Hindlimb muscle (tissue), 1 donor: Measurements from ENCODE around the gene SPTBN4. TPM values are rescaled to one million over a fixed set of nuclear protein-coding genes. Genes with fewer than 3 reads are reported as not detected.
"Not testable (repeated sequence)": the region's sequence is repeated elsewhere in the genome, so short reads cannot be mapped to it uniquely, and the experiment has no call there.

ENCODE experiments used
- DNase-seq: peaks from one replicate; pipeline ENCODE4 v3.0.0-alpha.2; 2013
- polyA plus RNA-seq: library from polyadenylated mRNA; unstranded; fragments of 120-200 nt; gene quantifications from one replicate; pipeline ENCODE4 v1.2.1, GENCODE V29; 2013; ENCODE audit not compliant: insufficient read length

SPTBN4 gene
- polyA plus RNA-seq, 1 donor = 0.19 TPM

DNA sequence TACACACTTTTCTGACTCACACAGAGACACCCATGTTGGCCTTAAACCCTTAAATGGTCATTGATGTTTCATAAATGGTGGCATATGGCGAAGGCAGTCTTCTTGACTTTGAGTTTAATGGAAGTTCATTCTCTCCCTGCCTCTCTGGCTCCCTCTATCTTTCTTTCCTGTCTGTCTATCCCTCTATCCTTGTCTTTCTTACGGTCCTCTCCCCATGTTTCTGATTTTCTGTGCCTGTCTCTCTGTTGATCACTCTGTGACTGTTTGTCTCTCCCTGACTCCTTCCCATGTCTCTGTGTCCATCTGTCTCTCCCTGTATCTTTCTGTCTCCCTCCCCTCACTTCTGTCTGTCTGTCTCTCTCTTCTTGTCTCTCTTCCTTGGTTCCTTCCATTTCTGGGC lies 66.7 kb downstream of the SPTBN4 start:
- DNase-seq = no peak

DNA sequence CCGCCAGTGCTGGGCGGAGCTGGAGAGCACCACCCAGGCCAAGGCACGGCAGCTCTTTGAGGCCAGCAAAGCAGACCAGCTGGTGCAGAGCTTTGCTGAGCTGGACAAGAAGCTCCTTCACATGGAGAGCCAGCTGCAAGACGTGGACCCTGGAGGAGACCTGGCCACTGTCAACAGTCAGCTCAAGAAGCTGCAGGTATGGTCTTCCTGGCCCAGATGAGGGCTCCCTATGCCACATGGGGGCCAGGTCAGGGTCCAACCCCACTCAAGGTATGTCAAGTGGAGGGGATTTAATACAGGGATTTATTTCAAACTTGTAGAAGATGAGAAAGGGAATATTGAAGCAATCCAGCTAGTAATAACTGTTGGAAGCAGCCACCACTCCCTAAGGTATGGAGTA lies 67.3 kb downstream of the SPTBN4 start:
- no peak for DNase-seq

DNA sequence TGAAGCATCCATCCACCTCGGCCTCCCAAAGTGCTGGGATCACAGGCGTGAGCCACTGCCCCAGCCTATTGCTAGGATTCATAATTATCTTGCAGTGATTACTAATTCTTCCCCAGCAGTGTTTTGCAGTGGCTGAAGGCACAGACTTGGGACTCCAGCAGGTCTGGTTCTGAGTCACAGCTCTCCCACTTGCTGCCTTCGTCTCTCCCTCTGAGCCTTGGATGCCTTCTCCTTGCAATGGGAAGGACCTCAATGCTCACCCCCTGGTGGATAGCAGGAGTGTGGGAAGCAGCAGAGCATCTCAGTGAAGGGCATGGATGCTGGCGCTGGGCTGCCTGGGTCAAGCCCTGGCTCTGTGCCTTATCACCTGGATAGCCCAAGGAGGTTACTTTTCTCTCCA lies 72.3 kb downstream of the SPTBN4 start:
- no peak for DNase-seq

DNA sequence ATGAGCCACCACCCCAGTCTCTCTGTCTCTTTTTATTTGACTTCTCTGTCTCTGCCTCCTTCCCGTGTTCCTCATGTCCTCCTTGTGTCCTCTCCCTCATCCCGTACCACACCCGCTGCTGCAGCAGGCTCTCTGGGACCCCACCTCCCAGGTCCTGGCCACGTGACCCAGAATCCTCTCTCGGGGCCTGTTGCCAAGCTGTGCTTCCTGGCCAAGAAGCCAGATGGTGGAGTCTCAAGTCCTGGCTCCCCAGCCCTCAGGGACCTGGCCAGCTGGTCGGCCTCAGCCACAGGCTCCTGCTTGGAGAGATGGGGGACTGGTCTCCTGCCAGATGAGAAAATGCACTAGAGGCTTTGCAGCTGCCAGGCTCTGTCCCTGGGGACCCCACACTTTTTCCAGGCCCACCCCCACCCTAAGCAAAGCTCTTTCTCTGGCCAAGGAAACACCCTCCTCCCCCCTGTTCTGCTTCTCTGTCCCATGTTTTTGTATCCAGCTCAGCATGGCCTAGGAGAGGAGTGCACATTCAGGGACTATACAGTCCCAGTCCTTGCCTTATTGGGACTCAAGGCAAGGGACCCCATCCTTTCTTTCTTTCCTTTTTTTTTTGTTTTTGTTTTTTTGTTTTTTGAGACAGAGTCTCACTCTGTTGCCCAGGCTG lies 75.5 kb downstream of the SPTBN4 start:
- DNase-seq = no peak

DNA sequence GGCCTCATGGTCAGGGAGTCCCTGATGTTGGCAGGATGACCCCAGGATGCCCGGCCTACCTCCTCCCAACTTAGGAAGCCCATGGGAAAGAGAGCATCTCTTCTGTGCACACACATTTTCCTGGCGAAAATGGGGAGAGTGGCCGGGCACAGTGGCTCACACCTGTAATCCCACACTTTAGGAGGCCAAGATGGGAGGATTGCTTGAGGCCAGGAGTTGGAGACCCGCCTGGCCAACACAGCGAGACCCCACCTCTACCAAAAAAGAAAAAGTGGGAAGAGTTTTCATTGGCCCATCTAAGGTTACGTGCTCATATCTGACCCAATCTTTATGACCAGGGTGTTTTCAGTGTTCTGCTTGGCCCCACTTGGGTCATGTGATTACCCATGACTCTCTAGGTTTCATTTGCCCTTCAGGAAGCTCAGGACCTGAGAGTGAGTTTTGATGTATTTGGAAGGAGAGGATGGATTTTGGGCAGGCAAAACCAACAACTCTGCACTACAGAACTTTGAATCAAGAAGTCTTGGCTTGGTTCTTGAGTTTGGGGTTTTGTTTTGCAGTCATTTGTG lies 76.3 kb downstream of the SPTBN4 start:
- no peak for DNase-seq

DNA sequence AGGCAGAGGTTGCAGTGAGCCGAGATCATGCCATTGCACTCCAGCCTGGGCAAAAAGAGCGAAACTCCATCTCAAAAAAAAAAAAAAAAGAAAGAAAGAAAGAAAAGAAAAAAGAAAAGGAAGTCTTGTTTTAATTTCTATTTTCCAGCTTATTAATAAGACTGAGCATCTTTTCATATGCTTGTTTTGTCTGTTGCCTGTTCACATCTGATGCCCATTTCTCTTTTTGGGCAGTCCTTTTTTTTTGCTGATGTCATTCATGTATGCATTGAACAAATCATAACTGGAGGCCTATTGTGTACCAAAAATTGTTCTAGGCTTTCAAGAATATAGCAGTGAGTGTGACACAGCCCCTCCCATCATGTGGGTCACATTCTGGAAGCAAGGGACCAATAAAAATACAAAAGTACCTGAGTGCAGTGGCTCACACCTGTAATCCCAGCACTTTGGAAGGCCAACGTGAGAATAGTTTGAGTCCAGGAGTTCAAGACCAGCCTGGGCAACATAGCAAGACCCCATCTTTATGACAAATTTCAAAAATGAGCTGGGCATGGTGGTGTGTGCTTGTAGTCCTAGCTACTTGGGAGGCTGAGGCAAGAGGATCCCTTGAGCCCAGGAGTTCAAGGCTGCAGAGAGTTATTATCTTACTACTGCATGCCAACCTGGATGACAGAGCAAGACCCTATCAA lies 79.5 kb downstream of the SPTBN4 start:
- not testable (repeated sequence) for DNase-seq

DNA sequence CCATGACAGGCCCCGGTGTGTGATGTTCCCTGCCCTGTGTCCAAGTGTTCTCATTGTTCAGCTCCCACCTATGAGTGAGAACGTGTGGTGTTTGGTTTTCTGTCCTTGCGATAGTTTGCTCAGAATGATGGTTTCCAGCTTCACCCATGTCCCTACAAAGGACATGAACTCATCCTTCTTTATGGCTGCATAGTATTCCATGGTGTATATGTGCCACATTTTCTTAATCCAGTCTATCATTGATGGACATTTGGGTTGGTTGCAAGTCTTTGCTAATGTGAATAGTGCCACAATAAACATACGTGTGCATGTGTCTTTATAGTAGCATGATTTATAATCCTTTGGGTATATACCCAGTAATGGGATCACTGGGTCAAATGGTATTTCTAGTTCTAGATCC lies 80.4 kb downstream of the SPTBN4 start:
- not testable (repeated sequence) for DNase-seq

DNA sequence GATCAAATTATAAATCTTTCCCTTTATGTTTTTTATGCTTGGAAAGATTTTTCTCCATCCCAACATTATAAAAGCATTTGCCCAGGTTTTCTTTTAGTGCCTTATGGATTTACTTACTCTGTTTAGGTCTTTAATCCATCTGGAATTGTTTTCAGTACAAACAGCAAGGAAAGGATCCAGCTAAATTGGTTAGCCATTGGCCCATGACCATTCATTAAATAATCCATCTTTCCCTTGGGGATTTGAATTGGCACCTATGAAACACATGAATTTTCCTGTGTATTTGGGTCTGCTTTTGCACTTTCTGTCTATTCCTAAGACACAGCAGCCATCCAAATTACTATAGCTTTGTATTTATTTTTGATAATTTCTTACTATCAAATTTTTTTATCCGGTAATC lies 81.0 kb downstream of the SPTBN4 start:
- no peak for DNase-seq

DNA sequence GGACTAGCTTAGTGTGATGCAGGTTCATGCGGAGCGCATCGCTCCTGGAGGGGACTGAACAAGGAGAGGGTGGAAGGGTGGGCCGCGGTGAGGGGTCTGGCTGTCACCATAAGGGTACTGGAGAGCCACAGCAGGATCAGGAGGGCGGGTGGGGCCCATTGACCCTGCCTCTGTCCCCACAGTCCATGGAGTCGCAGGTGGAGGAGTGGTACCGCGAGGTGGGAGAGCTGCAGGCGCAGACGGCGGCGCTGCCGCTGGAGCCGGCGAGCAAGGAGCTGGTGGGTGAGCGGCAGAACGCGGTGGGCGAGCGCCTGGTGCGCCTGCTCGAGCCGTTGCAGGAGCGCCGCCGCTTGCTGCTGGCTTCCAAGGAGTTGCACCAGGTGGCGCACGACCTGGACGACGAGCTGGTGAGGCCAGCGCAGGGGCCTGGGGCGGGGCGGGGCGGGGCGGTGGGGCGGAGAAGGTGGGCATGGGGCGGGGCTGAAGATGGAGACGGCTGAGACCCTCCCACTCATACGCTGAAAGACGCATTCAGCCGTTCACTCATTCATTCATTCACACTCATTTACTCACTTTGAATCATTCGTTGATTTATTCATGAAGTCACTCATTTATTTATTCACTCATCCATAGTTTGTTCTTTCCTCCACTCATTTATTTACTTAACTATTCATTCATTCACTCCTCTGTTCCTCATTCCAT lies 82.4 kb downstream of the SPTBN4 start:
- no peak for DNase-seq

DNA sequence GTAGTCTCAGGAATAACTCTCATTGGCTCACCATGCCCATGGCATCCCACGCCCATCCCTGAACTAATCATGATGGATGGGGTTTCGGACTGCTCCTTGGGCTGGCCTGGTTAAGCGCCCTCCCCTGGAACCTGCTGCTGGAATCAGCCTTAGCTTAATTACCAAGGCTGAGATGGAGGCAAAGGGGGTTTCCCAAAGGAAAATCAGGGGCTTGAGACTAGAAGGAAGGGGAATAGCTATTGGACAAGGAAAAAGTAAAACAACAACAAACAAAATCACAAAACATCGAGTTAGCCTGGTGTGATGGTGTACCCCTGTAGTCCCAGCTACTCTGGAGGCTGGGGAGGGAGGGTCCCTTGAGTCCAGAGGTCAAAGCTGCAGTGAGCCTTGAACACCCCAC lies 84.2 kb downstream of the SPTBN4 start:
- no peak for DNase-seq

DNA sequence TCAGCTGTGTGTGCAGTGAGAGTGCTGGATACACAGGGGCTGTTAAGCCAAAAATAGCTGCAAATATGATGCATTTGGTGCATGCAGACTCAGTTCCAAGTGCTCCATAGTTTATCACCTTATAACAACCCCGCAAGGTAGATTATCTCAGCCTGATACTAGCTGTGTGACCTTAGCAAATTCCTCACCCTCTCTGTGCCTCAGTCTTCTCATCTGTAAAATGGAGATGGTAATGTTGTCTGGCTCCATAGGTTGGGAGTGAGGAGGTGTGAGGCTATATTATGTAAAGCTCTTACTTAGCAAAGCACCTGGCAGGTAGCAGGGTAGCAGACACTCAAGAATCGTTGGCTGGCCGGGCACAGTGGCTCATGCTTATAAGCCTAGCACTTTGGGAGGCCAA lies 86.0 kb downstream of the SPTBN4 start:
- DNase-seq = no peak

DNA sequence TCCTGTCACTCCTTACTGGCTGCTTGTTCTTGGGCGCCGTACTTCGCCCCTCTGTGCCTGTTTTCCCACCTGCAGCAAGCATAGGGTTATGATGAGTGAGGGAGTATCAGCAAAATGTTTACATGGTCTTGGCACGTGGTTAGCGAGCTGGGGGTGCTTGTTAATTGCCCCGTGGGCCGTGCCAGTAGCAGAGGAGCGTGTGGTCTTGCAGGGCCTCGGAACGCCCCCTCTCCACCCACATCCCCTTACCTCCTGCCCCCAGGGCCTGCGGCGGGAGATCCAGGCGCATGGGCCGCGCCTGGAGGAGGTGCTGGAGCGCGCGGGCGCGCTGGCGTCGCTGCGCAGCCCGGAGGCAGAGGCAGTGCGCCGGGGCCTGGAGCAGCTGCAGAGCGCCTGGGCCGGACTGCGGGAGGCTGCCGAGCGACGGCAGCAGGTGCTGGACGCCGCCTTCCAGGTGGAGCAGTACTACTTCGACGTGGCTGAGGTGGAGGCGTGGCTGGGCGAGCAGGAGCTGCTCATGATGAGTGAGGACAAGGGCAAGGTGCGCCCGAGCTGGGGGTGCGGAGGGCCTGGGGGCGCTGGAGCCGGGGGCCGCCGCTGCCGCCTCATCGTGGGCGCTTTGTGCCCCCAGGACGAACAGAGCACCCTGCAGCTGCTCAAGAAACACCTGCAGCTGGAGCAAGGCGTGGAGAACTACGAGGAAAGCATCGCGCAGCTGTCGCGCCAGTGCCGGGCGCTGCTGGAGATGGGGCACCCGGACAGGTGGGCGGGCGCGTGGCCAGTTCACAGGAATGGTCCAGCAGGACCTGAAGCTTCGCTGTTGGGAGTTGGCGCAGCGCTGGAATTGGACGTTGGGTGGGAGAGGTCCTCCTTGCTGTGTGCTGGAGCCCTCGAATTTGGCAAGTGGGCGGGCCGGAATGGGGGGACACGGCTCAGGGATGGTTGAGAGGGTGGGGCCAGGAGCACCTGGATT lies 87.4 kb downstream of the SPTBN4 start:
- DNase-seq = no peak

DNA sequence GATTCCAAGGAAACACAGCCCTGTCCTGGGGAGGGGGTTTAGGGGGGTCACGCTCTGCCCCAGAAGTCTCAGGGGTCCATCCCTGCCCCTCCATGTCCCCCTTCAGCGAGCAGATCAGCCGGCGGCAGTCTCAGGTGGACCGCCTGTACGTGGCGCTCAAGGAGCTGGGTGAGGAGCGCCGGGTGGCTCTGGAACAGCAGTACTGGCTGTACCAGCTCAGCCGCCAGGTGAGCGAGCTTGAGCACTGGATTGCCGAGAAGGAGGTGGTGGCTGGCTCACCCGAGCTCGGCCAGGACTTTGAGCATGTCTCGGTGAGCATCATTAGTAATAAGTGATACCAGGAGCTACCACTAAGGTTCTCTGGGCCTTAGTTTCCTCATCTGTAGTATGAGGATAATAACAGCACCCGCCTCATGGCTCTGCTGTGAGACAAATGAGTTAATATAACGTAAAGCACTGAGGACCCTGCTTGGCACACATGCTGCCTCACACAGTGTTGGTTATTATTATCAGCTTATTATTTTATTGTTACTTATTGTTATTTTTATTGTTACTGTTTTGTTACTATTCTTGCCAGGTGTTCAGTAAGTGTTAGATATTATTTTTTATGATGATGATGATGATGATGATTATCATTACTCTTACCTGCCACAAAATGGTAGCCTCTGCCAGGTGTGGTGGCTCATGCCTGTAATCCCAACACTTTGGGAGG lies 89.3 kb downstream of the SPTBN4 start:
- DNase-seq = no peak

DNA sequence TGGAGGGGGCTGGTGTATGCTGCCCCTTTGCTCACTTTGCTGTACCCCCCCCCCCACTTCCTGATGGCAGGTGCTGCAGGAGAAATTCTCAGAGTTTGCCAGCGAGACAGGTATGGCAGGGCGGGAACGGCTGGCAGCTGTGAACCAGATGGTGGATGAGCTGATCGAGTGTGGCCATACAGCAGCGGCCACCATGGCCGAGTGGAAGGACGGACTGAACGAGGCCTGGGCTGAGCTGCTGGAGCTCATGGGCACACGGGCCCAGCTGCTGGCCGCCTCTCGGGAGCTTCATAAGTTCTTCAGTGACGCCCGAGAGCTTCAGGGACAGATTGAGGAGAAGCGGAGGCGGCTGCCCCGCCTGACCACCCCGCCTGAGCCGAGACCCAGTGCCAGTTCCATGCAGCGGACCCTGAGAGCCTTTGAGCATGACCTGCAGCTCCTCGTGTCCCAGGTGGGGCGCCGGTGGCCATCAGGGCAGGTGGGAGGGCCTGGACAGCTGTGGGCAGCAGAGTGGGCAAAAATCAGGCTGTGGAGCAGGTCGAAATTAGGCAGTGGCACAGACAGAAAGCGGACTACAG lies 90.2 kb downstream of the SPTBN4 start:
- DNase-seq = no peak

DNA sequence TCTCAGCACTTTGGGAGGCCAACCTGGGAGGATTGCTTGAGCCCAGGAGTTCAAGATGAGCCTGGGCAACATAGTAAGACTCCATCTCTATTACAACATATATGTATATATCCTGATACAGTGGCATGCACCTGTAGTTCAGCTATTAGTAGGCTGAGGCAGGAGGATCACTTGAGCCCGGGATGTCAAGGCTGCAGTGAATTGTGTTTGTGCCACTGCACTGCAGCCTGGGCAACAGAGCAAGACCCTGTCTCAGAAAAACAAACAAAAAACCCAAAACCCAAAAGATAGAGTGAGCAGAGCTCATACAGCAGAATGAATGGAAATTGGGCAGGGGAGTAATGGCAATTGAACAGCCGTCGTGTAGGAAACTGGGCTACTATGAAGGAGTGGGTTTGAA lies 92.6 kb downstream of the SPTBN4 start:
- DNase-seq = no peak

DNA sequence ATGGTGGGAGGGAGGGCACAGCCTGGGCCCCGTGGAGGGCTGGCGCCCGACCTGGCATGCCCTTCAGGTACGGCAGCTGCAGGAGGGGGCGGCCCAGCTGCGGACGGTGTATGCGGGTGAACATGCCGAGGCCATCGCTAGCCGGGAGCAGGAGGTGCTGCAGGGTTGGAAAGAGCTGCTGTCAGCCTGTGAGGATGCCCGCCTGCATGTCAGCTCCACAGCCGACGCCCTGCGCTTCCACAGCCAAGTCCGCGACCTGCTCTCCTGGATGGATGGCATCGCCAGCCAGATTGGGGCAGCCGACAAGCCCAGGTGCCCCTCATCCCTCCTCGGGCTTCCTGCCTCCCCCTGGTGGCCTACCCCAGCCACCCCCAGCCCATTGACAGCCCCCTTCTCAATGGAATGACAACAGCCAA lies 93.3 kb downstream of the SPTBN4 start:
- DNase-seq = no peak

DNA sequence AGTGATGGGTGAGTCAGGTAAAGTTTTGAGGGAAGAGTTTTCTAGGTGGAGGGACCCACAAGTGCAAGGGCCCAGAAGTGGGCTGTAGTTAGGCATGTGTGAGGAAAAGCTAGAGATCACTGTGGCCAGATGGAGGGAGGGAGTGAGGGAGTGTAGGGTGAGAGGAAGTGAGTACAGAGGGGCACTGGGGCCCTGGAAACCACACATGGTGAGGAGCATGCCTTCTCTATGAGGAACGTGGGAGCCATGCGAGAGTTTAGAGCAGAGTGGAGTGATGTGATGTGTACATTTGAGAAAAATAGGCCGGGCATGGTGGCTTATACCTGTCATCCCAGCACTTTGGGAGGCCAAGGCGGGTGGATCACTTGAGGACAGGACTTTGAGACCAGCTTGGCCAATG lies 95.1 kb downstream of the SPTBN4 start:
- no peak for DNase-seq

DNA sequence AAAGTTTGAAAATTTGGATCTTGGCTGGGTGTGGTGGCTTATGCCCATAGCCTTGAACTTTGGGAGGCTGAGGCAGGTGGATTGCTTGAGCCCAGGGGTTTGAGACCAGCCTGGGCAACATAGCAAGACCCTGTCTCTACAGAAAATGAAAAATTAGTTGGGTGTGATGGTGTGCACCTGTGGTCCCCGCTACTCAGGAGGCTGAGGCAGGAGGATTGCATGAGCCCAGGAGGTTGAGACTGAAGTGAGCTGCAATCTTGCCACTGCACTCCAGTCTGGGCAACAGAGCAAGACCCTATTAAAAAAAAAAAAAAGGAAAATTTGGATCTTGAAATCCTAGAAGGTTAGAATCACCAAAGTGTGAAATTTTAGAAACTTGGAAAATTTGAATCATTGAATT lies 97.7 kb downstream of the SPTBN4 start:
- DNase-seq = not testable (repeated sequence)

DNA sequence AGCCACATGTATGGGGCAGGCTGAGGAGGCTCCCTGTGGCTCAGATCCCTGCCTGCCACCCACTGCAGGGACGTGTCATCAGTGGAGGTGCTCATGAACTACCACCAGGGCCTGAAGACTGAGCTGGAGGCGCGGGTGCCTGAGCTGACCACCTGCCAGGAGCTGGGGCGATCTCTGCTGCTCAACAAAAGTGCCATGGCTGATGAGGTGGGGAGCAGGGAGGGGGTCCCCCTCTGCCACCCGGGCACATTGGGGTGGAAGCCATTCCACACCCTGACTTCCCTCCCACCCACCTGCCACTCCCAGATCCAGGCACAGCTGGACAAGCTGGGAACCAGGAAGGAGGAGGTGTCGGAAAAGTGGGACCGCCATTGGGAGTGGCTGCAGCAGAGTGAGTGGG lies 98.6 kb downstream of the SPTBN4 start:
- DNase-seq = no peak

DNA sequence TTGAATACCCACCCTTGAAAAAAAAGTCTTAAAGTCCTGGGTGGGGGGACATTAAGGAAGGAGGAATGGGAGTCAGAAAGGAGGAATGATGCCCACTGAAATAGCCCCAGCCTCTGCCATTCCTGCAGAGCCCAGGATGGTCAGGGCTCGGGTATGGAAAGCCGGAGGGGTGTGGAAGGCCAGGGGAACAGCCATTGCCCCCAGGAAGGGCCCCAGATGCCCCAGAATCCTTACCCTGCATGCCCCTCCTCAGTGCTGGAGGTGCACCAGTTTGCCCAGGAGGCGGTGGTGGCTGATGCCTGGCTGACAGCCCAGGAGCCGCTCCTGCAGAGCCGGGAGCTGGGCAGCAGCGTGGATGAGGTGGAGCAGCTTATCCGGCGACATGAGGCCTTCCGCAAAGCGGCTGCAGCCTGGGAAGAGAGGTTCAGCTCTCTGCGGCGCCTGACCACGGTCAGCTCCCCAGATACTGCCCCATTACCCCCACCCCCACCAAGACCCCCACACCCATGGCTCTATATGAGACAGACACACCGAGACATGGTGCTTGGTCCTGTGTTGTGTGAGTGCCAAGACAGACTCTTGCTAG lies 99.2 kb downstream of the SPTBN4 start:
- no peak for DNase-seq
